Measurements from ENCODE around the gene ARMC9.
"Not testable (repeated sequence)": the region's sequence is repeated elsewhere in the genome, so short reads cannot be mapped to it uniquely, and the experiment has no call there.

ARMC9 gene

GRCh38 chr2:231337807-231338759 lies 139.7 kb downstream of the ARMC9 start:
- DNase-seq (ENCODE audit: low read depth, low spot score): no peak

DNA sequence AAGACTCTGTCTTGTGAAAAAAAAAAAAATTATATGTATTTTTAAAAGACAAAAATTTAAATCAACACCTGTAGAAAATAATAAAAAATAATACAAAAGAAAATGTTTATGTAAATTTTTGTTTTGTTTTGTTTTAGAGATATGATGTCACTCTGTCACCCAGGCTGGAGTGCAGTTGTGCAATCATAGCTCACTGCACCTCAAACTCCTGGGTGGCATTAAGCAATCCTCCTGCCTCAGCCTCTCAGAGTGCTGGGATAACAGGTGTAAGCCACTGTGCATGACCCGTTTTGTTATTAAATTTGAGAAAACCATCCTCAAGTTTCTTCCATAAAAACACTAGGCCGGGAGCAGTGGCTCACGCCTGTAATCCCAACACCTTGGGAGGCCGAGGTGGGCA lies 140.9 kb downstream of the ARMC9 start:
- no peak for DNase-seq (ENCODE audit: low read depth, low spot score)

DNA sequence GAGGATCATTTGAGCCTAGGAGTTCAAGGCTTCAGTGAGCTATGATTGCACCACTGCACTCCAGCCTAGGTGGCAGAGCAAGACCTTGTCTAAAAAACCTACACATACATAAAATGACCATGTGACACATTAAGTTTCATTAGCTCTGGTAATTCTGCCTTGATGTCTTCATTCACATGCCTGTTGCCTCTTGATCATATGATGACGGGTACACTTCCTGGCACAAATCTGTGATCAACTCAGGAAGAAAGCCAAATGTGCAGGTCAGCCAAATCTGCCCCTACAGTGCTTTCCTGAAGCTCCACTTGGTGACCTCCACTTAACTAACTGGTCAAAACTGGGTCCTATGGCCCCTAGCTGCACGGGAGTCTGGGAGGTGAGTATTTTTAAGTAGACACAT lies 142.7 kb downstream of the ARMC9 start:
- DNase-seq (ENCODE audit: low read depth, low spot score): no peak

DNA sequence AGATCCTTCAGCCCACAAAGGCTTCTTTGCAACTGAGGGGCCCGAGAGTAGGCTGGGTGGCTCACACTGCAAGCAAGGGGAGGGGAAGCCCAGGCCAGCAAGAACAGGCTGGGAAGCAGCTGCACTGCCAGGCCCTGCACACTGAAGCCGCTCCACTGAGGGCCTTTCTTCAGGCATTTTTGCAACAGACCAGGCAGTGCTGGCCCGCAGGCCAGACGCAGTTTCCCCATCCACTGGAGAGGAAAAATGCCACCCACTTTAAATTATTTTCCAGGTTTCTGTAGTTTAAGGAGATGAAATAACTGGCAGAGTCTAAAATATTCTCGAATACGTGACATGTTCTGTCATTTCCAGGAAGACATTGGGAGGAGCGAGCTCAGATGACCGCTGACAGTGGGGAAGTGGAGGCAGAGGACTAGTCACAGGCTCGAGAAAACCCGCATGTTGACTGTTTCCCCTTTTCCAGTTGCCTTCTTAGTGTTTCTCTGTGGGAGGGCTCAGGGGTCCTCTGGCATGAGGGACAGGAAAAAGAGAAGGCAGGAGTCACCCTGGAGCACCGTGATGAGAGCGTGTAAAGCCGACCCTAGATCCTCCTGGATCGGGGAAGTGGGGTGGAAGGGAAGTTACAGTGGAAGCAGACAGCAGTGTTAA lies 143.8 kb downstream of the ARMC9 start:
- DNase-seq (ENCODE audit: low read depth, low spot score): no peak

GRCh38 chr2:231343006-231343710 lies 144.7 kb downstream of the ARMC9 start:
- DNase-seq (ENCODE audit: low read depth, low spot score): no peak

DNA sequence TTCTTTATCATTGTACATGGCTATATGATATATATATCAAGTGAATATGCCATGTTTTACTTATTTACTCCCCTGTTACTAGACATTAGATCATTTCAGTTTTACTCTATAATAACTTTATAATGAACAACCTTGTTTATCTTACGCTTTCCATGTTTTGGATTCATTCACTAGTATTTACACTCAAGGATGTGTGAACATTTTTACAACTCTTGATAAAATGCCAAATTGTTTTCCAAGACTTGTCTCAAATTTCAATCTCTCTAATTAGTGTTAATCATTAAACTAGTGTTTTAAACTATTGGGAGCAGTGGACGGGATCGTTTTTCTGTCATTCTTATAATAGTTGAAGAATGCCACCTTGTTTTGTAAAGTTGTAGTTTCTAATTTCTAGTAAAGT lies 145.6 kb downstream of the ARMC9 start:
- no peak for DNase-seq (ENCODE audit: low read depth, low spot score)

DNA sequence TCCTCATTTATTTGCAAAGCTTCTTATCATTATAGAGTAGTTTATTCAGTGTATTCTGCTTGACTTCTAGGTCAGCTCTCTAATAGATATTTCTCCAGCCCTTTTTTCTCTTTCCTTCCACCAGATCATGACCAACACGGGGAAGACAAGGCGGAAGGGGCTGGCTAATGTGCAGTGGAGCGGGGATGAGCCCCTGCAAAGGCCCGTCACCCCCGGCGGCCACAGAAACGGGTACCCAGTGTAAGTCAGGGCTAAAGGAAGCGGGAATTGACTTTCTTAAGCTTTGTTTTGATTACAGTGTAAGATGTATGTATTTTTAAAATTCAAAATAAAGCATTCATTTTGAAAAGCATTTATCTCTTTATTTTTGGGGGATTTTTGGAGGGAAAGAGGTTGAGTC lies 146.4 kb downstream of the ARMC9 start:
- DNase-seq (ENCODE audit: low read depth, low spot score): no peak

DNA sequence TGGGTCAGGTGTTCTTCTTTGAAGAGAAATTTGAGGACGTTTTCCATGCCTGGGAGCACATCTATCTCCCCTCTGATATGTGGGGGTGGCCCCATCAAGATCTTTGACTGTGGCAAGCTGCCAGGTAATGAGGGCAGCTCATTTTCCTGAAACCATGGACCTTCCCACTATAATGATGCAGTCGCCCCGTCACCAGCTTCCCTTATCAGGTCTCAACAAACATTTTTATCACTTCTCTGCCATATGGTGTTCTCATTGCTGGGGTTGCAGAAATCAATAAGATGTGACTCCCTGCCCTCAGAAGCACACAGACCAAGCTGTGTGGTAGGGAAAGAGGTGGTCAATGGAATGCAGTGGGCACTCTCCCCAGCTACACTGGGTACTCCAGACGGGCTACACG lies 148.7 kb downstream of the ARMC9 start:
- DNase-seq (ENCODE audit: low read depth, low spot score): no peak

GRCh38 chr2:231347638-231348037 lies 149.2 kb downstream of the ARMC9 start:
- DNase-seq (ENCODE audit: low read depth, low spot score): no peak

DNA sequence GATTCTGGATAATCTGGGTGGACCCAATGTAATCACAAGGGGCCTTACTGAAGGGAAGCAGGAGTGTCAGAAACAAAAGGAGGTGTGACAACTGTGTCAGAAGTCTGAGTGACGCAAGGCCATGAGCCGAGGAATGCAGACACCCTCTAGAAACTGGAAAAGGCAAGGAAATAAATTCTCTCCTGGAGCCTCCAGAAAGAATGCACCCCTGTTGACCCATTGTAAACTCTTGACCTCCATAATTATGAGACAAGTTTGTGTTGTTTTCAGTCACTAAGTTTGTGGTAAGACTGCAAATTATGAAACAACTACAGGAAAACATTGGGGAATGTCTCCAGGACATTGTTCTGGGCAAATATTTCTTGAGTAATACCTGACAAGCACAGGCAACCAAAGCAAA lies 149.7 kb downstream of the ARMC9 start:
- DNase-seq (ENCODE audit: low read depth, low spot score): no peak

GRCh38 chr2:231348704-231349373 lies 150.4 kb downstream of the ARMC9 start:
- DNase-seq (ENCODE audit: low read depth, low spot score): no peak

- DNase-seq (ENCODE audit: low read depth, low spot score): not testable (repeated sequence)
Observed at GRCh38 chr2:231349374-231349735, 150.9 kb downstream of the ARMC9 start.

DNA sequence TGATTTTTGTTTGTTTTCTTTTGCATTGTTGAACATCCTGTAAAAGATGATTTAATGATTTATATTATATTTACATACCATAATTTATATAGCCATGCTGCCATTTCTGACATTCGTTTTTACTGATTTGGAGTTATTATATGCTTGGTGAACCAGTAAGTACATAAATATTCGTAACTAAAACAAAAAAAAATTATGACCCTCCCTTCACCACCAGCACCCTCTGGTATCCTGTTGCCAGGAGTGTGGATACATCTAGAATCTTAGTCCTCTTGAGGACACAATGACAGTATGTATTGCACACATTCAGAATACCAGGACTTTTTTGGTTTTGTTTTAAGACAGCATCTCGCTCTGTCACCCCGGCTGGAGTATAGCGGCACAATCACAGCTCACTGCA lies 153.2 kb downstream of the ARMC9 start:
- DNase-seq (ENCODE audit: low read depth, low spot score): no peak

DNA sequence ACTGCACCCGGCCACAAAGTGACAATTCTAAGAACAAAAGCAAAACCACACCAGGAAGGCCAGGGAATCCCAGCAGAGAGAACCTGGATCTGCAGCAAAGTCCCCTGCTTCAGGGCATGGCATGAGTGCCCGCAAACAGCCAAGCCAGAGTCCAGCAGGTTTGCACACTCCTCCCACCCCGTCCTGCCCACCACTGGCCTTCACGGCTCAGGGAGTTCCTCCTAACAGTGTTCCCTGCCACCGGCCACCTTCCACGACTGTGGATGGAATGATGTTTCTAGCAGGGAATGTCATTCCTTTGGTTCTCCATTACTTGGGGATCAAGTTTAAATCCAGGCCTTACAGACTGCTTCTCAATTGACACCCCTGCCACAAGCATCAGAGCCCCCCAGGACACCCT lies 155.0 kb downstream of the ARMC9 start:
- no peak for DNase-seq (ENCODE audit: low read depth, low spot score)

GRCh38 chr2:231355508-231356465 lies 157.4 kb downstream of the ARMC9 start:
- peak; percentile 82 for DNase-seq (ENCODE audit: low read depth, low spot score)

DNA sequence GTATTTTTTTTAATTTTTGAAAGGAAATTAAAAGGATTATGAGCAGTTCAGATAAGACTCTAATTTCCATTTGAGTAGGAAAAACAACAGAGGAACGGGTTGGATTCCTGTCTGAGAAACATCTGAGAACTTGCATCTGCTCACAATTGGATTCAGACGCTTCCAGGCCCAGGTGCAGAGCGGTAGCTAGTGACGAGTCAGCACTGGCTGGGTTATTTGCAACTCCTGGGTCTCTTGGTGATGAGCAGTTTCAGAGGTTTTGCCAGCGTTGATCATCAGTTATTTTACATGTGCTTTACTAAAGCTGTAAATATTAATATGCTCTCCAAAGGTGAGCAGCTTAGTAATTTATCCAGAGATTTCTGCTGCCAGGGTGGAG lies 158.0 kb downstream of the ARMC9 start:
- DNase-seq (ENCODE audit: low read depth, low spot score): no peak

DNA sequence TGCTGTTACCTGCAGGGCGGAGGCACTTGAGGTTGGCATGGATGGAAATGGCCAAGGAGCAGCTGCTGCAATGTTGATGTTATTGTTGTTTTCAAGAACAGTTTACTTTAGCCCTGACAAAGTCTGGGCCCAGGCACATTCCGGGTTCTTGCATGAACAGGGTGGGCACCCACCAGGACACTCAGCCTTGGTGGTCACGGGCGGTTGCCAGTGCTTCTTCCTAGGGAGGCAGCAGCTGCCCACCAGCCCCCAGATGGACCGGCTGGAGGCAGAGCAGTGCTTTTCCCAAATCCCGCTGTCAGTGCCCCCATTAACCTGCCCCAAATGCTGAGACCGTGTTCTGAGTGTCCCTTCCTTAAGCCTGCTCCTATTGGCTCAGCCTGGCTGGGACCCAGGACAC lies 158.6 kb downstream of the ARMC9 start:
- no peak for DNase-seq (ENCODE audit: low read depth, low spot score)

GRCh38 chr2:231357931-231358330 lies 159.5 kb downstream of the ARMC9 start:
- no peak for DNase-seq (ENCODE audit: low read depth, low spot score)

DNA sequence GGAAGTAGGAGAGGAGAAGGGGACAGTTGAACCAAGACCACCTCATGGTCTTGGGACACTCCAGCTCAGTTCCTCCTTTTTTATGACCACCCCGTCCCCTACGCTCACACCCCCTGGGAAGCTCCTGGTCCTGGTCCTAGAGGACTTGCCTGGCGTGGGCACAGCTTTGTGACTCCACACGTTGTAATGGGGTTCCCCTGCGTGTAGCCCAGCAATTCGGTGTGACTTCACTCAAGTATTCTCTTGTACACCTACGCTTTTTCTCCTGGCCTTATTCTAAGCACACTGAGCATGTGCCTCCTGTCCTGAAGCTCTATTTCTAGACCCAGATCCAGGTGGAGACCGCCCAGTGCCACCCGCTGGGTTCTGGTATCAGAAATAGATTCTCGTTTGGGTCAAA lies 161.0 kb downstream of the ARMC9 start:
- DNase-seq (ENCODE audit: low read depth, low spot score): no peak

DNA sequence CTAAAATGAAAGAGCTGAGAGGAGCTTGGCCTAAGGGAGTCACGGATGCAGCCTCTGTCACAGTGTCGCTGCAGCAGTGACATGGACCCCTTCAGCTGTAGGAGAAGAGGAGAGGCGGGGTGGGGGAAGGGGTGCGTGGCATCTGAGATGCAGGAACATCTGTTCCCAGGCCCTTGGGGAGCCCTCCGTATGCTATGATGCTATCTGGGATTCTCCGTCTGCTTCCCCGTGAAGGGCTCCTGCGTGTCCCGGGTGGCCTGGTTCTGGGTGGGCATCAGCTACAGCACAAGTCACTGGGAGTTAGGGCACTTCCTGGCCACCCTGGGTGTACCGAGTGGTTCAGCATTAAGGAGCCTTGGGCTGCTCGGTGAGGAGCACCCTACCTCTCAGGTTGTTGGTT lies 161.5 kb downstream of the ARMC9 start:
- no peak for DNase-seq (ENCODE audit: low read depth, low spot score)

DNA sequence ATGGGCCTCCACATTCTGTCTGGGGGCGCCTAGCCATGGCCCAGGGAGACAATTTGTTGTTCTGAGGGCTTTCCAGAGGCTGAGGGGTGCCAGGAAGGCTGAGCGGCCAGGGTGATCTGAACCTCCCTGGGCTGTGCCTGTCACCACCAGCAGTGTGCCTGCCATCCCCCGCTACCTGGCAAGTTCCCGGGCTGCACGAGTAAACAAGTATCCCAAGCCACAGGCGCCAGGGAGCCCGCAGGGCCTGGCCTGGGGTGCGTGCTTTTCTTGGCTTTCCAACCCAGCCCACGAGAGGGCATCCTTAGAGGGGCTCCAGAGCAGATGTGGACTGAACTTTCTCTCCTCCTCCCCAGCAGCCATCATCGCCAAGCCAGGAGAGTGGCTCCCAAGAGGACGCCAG lies 162.0 kb downstream of the ARMC9 start:
- DNase-seq (ENCODE audit: low read depth, low spot score): no peak

Data from brain pericyte (primary cell).